Activated T-helper 17 cell treated with anti-CD3 and anti-CD28 coated beads, Interleukin-2, amount 50 U/mL, for 72 hours (primary cell): ENCODE measurements around the gene MVD. TPM values are rescaled to one million over a fixed set of nuclear protein-coding genes. Genes with fewer than 3 reads are reported as not detected.
"Not testable (repeated sequence)": the region's sequence is repeated elsewhere in the genome, so short reads cannot be mapped to it uniquely, and the experiment has no call there.

Experiments used
- ATAC-seq: fragments of 150-1000 bp; cut with Tn5 transposase; replicated peaks from 2 replicates; pipeline ENCODE4 v1.10.0; 2021; ENCODE audit warnings: mild to moderate bottlenecking, moderate library complexity
- H3K27ac Mint-ChIP-seq: one replicate; pipeline ENCODE4 v1.8.0; 2022; ENCODE audit warnings: mixed read lengths
- H3K27me3 Mint-ChIP-seq: one replicate; pipeline ENCODE4 v1.8.0; 2022; ENCODE audit warnings: mixed read lengths
- H3K36me3 Mint-ChIP-seq: one replicate; pipeline ENCODE4 v1.8.0; 2022; ENCODE audit warnings: low read depth, mild to moderate bottlenecking, mixed read lengths
- H3K4me1 Mint-ChIP-seq: one replicate; pipeline ENCODE4 v1.8.0; 2022; ENCODE audit warnings: mixed read lengths
- H3K4me3 Mint-ChIP-seq: one replicate; pipeline ENCODE4 v1.8.0; 2022; ENCODE audit warnings: mild to moderate bottlenecking, mixed read lengths
- H3K9me3 Mint-ChIP-seq: one replicate; pipeline ENCODE4 v1.8.0; 2022; ENCODE audit warnings: mixed read lengths
- total RNA-seq, 2 donors: library from RNA; stranded (reverse); gene quantifications; one replicate each; pipeline ENCODE4 v1.2.3, GENCODE V29; 2022

The MVD gene
- total RNA-seq, 2 donors from 2014 or later, result 84.3 to 93.2 TPM

- peaks cover 17% of the 10 kb centered on the region for H3K4me1 Mint-ChIP-seq
- H3K27ac Mint-ChIP-seq, result no peak overlapping the region
- H3K9me3 Mint-ChIP-seq, result no peaks in the 10 kb centered on the region
- H3K36me3 Mint-ChIP-seq, result peaks cover 11% of the 10 kb centered on the region
- H3K4me3 Mint-ChIP-seq, result peak overlapping the region; percentile 75
- no peak for ATAC-seq
- H3K27me3 Mint-ChIP-seq, result no peaks in the 10 kb centered on the region
These were observed 17.7 kb upstream of the MVD start for GRCh38 chr16:88680554-88681083.

DNA sequence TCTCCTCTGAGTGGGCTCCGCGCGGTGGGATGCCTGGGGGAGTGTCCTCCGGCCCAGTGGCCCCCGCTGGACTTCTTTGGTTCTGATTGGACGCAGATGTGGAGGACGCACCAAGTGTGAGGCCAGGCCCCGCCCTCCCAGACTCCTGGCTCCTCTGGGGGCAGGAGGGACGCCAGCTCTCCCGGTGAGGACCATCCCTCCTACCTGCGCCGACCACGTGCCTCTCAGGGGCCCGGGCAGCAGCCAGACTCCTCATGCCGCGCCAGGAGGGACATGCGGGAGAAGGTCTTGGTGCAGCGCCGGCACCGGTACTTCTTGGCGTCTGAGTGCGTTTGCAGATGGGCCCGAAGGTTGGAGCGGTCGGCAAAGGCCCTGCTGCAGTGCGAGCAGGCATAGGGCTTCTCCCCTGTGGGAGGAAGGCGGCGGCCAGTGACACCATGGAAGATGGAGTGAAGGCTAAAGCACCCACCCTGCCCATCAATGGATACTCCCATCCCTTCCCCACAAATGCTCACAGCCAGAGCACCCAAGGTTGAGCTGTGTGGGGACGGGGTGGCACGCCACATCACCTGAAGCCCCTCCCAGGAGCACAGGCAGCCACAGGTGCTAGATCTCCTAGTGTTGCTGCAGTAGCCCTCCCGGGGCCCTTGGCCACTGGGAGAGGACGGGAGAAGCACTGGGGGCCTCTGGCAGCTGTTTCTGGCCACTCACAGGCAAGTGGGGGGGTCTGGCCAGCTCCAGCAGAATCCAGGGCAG is 15.5 kb upstream of the MVD start:
- Mint-ChIP-seq H3K4me1 (peaks cover 10% of the 10 kb centered on the region), H3K27me3 (no peaks in the 10 kb centered on the region), H3K27ac (no peak overlapping the region), H3K9me3 (no peaks in the 10 kb centered on the region), H3K4me3 (no peak overlapping the region), H3K36me3 (peaks cover 11% of the 10 kb centered on the region)
- no peak for ATAC-seq

DNA sequence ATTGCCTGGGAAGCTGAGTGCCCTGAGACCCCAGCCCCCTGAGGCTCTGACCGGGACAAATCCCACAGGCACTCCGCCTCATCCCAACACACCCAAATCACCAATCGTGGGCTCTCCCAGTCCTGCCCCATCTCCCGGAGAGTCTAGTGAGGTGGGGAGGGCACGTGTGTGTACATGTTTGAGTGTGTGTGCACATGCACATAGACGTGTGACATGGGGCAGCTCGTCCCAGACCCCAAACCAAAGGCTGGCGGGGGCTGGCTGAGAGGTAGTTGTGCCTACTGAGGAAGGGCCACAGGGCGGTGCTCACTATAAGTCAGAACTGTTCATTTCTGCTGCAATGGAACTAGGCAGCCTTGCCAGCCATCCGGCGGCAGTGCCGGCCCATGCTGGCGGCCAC is 14.8 kb upstream of the MVD start:
- Mint-ChIP-seq H3K36me3 (peaks cover 11% of the 10 kb centered on the region), H3K27me3 (no peaks in the 10 kb centered on the region), H3K4me1 (peaks cover 10% of the 10 kb centered on the region), H3K9me3 (no peaks in the 10 kb centered on the region), H3K27ac (no peak overlapping the region), H3K4me3 (no peak overlapping the region)
- no peak for ATAC-seq

DNA sequence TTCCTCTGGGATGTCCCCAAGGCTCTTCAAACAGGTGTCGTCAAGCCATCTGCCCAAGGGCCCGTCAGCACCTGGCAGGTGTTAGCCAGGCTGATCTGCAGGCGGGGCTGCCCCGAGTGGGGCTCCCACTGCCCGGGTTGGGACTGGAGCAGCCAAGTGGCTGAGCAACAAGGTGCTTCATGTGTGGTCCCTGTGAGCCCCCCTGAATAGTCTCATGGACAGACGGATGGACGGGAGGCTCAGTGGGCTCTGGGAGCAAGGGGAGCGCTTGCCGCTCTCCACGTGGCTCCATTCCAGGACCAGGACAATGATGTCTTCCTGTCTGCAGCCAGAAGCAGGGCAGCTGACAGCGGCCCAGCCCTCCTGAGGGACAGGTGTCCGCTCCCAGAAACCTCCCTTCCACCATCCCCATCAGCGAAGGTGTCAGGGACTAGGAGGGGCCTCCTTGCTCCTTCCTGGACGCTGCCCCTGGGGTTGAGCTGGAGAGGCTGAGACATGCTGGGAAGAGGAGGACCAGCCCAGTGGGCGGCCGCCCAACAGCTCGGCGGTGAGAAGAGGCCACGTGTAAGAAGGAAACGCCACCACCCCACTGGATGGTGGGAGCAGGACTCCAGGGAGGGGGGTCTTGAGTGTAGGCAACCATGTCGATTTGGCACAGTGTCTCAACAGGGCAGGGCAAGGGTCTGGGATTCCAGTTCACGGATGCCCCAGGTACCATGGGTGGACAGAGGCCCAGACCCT is 13.8 kb upstream of the MVD start:
- peaks cover 11% of the 10 kb centered on the region for H3K36me3 Mint-ChIP-seq
- peaks cover 4% of the 10 kb centered on the region for H3K4me1 Mint-ChIP-seq
- H3K27ac Mint-ChIP-seq, result no peak overlapping the region
- no peaks in the 10 kb centered on the region for H3K27me3 Mint-ChIP-seq
- no peak overlapping the region for H3K4me3 Mint-ChIP-seq
- ATAC-seq, result no peak
- no peaks in the 10 kb centered on the region for H3K9me3 Mint-ChIP-seq

GRCh38 chr16:88673716-88674379 is 11.0 kb upstream of the MVD start:
- no peak overlapping the region for H3K4me3 Mint-ChIP-seq
- no peaks in the 10 kb centered on the region for H3K9me3 Mint-ChIP-seq
- no peaks in the 10 kb centered on the region for H3K36me3 Mint-ChIP-seq
- H3K27me3 Mint-ChIP-seq, result no peaks in the 10 kb centered on the region
- ATAC-seq, result no peak
- H3K4me1 Mint-ChIP-seq, result no peaks in the 10 kb centered on the region
- H3K27ac Mint-ChIP-seq, result peak overlapping the region; percentile 33

DNA sequence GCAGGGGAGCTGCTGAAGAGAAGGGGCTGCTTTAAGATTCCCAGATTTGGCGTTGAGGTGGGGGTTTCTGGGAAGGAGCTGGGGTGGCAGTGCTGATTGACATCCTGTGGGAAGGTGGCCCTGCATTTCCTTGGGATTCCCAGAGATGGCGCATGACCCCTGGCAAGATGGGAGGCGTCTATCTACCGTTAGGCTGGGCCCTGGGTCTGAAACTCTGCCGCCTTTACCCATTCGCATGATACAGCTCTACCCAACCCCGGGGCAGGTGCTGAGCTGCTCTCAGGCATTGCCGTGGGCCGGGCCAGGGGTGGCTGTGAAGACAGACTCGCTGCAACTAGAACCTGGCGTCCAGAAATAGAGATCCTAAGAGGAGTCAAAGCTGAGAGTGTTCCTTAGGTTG is 9.9 kb upstream of the MVD start:
- H3K27ac Mint-ChIP-seq, result no peak overlapping the region
- H3K27me3 Mint-ChIP-seq, result no peaks in the 10 kb centered on the region
- no peaks in the 10 kb centered on the region for H3K4me1 Mint-ChIP-seq
- no peaks in the 10 kb centered on the region for H3K36me3 Mint-ChIP-seq
- no peak for ATAC-seq
- H3K4me3 Mint-ChIP-seq, result no peak overlapping the region
- H3K9me3 Mint-ChIP-seq, result no peaks in the 10 kb centered on the region

- Mint-ChIP-seq H3K27ac (no peak overlapping the region), H3K27me3 (no peaks in the 10 kb centered on the region), H3K36me3 (no peaks in the 10 kb centered on the region), H3K9me3 (no peaks in the 10 kb centered on the region), H3K4me3 (no peak overlapping the region), H3K4me1 (no peaks in the 10 kb centered on the region)
- ATAC-seq, result no peak
These were observed 8.9 kb upstream of the MVD start for GRCh38 chr16:88671806-88672205.

- Mint-ChIP-seq H3K4me3 (no peak overlapping the region), H3K9me3 (no peaks in the 10 kb centered on the region), H3K27me3 (no peaks in the 10 kb centered on the region), H3K36me3 (no peaks in the 10 kb centered on the region), H3K4me1 (no peaks in the 10 kb centered on the region), H3K27ac (no peak overlapping the region)
- no peak for ATAC-seq
These were observed 7.1 kb upstream of the MVD start for GRCh38 chr16:88669980-88670379.

- H3K4me1 Mint-ChIP-seq, ATAC-seq: not testable (repeated sequence)
These were observed 6.6 kb upstream of the MVD start for GRCh38 chr16:88669493-88669892.

GRCh38 chr16:88667461-88667860 is 4.6 kb upstream of the MVD start:
- Mint-ChIP-seq H3K9me3 (no peaks in the 10 kb centered on the region), H3K36me3 (no peaks in the 10 kb centered on the region), H3K4me1 (no peaks in the 10 kb centered on the region), H3K27ac (no peak overlapping the region), H3K4me3 (no peak overlapping the region), H3K27me3 (no peaks in the 10 kb centered on the region)
- ATAC-seq, result no peak

More at GRCh38 chr16:88669493-88669892, 6.6 kb upstream of the MVD start:
- not testable (repeated sequence) for H3K27me3 Mint-ChIP-seq, H3K36me3 Mint-ChIP-seq, H3K27ac Mint-ChIP-seq, H3K9me3 Mint-ChIP-seq, H3K4me3 Mint-ChIP-seq

DNA sequence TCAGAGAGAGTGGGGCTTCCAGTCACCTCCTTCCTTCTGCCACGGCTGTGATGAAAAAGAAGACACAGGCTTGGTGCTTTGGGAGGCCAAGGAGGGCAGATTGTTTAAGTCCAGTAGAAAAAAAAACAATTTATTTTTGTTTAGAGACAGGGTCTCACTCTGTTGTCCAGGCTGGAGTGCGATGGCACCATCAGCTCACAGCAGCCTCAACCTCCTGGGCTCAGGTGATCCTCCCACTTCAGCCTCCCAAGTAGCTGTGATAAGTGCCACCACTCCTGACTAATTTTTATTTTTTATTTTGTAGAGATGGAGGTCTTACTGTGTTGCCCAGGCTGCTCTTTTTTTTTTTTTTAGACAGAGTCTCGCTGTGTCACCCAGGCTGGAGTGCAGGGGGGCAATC is 2.7 kb upstream of the MVD start:
- no peaks in the 10 kb centered on the region for H3K27me3 Mint-ChIP-seq
- no peaks in the 10 kb centered on the region for H3K9me3 Mint-ChIP-seq
- no peak for ATAC-seq
- no peak overlapping the region for H3K4me3 Mint-ChIP-seq
- H3K27ac Mint-ChIP-seq, result no peak overlapping the region
- H3K36me3 Mint-ChIP-seq, result no peaks in the 10 kb centered on the region
- peaks cover 11% of the 10 kb centered on the region for H3K4me1 Mint-ChIP-seq

GRCh38 chr16:88665148-88665547 is 2.3 kb upstream of the MVD start:
- Mint-ChIP-seq H3K4me1 (peaks cover 11% of the 10 kb centered on the region), H3K36me3 (peaks cover 2% of the 10 kb centered on the region), H3K4me3 (peak overlapping the region; percentile 40), H3K27ac (no peak overlapping the region), H3K9me3 (no peaks in the 10 kb centered on the region), H3K27me3 (no peaks in the 10 kb centered on the region)
- no peak for ATAC-seq

DNA sequence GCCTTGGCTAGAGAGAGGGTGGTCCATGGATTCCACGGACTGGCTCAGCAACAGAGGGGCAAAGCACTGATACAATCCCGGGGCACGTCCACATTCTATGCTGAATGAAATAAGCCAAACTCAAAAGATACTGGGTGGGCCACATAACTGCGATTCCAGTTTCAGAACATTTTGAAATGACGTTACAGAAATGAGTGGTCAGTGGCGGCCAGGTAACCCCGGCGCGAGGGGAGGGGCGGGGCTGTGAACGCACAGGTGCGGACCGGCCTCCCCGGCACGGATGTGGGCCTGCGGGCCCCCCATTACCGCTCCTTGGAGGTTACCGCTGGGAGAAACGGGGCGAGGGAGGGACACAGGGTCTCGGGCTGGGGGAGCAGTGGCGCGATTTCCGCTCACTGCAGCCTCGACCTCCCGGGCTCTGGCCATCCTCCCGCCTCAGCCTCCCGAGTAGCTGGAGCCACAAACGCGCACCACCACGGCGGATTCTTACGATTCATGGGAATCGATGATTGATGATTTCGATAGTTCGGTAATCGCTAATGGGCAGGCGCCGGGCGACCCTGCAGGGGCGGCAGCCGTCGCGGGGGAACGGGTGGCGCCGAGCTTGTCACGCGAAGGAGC is 559 bp downstream of the MVD start:
- H3K4me3 Mint-ChIP-seq, result peak overlapping the region; percentile 95
- ATAC-seq, result peak; percentile 1

GRCh38 chr16:88661468-88661867 is 1.4 kb downstream of the MVD start:
- Mint-ChIP-seq H3K27me3 (no peaks in the 10 kb centered on the region), H3K4me1 (peaks cover 11% of the 10 kb centered on the region), H3K36me3 (peaks cover 9% of the 10 kb centered on the region), H3K9me3 (no peaks in the 10 kb centered on the region), H3K4me3 (peak overlapping the region; percentile 95), H3K27ac (peak overlapping the region; percentile 94)
- ATAC-seq, result no peak

More for the DNA sequence above, 559 bp downstream of the MVD start:
- no peaks in the 10 kb centered on the region for H3K9me3 Mint-ChIP-seq
- peak overlapping the region; percentile 94 for H3K27ac Mint-ChIP-seq
- no peaks in the 10 kb centered on the region for H3K27me3 Mint-ChIP-seq
- peaks cover 5% of the 10 kb centered on the region for H3K36me3 Mint-ChIP-seq
- peaks cover 11% of the 10 kb centered on the region for H3K4me1 Mint-ChIP-seq
